Gastrocnemius medialis (tissue), 4 donors: Measurements from ENCODE around the gene ATP2B1. TPM values are rescaled to one million over a fixed set of nuclear protein-coding genes. Genes with fewer than 3 reads are reported as not detected.

Experiments
- ATAC-seq, 2 donors: fragments of 150-250 bp; one replicate each; pipeline ENCODE4 v1.9.1; 2016
- DNase-seq, 2 donors: peaks; one replicate each; pipeline ENCODE4 v3.0.0-alpha.2; 2019
- H3K27ac ChIP-seq, 4 donors: fragments of 200-600 bp; sonication (generic); 1 replicate in 1 of 4; 2 replicates in 3 of 4; pipeline ENCODE4 v1.5.1; 2016 to 2018; ENCODE audit warnings: mild to moderate bottlenecking in 2 of 4, moderate library complexity in 1 of 4
- H3K27me3 ChIP-seq, 3 donors: fragments of 200-600 bp; sonication (generic) in 2 of 3; 1 replicate in 1 of 3; 2 replicates in 2 of 3; pipeline versions ENCODE4 v1.5.1 to v1.6.0; 2016 to 2019; ENCODE audit warnings: mild to moderate bottlenecking in 1 of 3, moderate library complexity in 1 of 3
- H3K36me3 ChIP-seq, 2 donors: fragments of 200-600 bp; sonication (generic) in 1 of 2; one replicate each; pipeline ENCODE4 v1.5.1; 2017 to 2018
- H3K4me1 ChIP-seq, 2 donors: fragments of 200-600 bp; sonication (generic) in 1 of 2; one replicate each; pipeline ENCODE4 v1.5.1; 2016 to 2017; ENCODE audit warnings: mild to moderate bottlenecking in 2 of 2
- H3K4me3 ChIP-seq, 4 donors: fragments of 200-600 bp; sonication (generic) in 3 of 4; 1 replicate in 1 of 4; 2 replicates in 3 of 4; pipeline ENCODE4 v1.5.1; 2016 to 2019; ENCODE audit warnings: mild to moderate bottlenecking in 2 of 4
- H3K9me3 ChIP-seq, 3 donors: fragments of 200-600 bp; sonication (generic) in 2 of 3; 1 replicate in 1 of 3; 2 replicates in 2 of 3; pipeline ENCODE4 v1.5.1; 2016 to 2019
- CTCF ChIP-seq, 5 experiments: fragments of 450-650 bp in 3 of 5; fragments of 200-600 bp in 2 of 5; sonication (generic) in 2 of 5; IDR thresholded peaks in 4 of 5; conservative IDR thresholded peaks in 1 of 5; 1 replicate in 4 of 5; 2 replicates in 1 of 5; pipeline ENCODE4 v1.5.1; 2016 to 2019; ENCODE audit warnings: antibody characterized with exemption in 5 of 5, mild to moderate bottlenecking in 3 of 5, moderate library complexity in 3 of 5
- POLR2A ChIP-seq, 2 donors: fragments of 450-650 bp; IDR thresholded peaks; one replicate each; pipeline ENCODE4 v1.6.1; 2017; ENCODE audit warnings: antibody characterized with exemption in 2 of 2, mild to moderate bottlenecking in 2 of 2, moderate library complexity in 2 of 2
- in situ Hi-C, 4 donors: fragments of 200-750 bp; cut with MboI; loops; one replicate each; pipeline versions ENCODE4 v1.15.0 to v1.8.0; 2017; ENCODE audit warnings: low sequenced_read_pairs in 4 of 4
- intact Hi-C: fragments of 100-400 bp; cut with DNase I; formaldehyde crosslinking; loops from one replicate; pipeline ENCODE4 v1.15.1; 2023; ENCODE audit warnings: low total_unique reads
- total RNA-seq, 4 donors: library from RNA; depleted of rRNA; stranded (reverse); fragments of >200 nt; gene quantifications; one replicate each; pipeline versions ENCODE4 v1.1.0 to v1.2.3, GENCODE V29; 2016

ATP2B1 gene
- total RNA-seq, 4 donors from 2014 or later, result 32.9 to 52.8 (median 47.1) TPM

- TF ChIP-seq POLR2A (IDR thresholded peaks at IDR 0.05), result no peak
- TF ChIP-seq CTCF (IDR thresholded peaks at IDR 0.05 in 4 of 5, conservative IDR thresholded peaks at IDR 0.05 in 1 of 5), result no peak
- no peaks in the 10 kb centered on the region for H3K27me3 ChIP-seq
- ATAC-seq (no peak), DNase-seq (no peak)
- peaks cover 31 to 52% of the 10 kb centered on the region in 2 donors for H3K4me1 ChIP-seq
- no peak overlapping the region for H3K27ac ChIP-seq
- H3K4me3 ChIP-seq, result no peak overlapping the region
- no peaks in the 10 kb centered on the region for H3K9me3 ChIP-seq
- in situ Hi-C loops (no loop called here), intact Hi-C loops (loop anchor here (10.0 kb wide), 1 partner anchor 1560 kb away; the partner anchor contains the start of genes CEP290 and TMTC3)
- H3K36me3 ChIP-seq, result no peaks in the 10 kb centered on the region
These were observed 4.2 kb downstream of the ATP2B1 start for GRCh38 chr12:89704457-89704856.

- TF ChIP-seq CTCF (IDR thresholded peaks at IDR 0.05 in 4 of 5, conservative IDR thresholded peaks at IDR 0.05 in 1 of 5), result no peak
- no peak for TF ChIP-seq POLR2A (IDR thresholded peaks at IDR 0.05)
- intact Hi-C loops, result loop anchor here (10.0 kb wide), 1 partner anchor 1559 kb away; the partner anchor contains the start of genes CEP290 and TMTC3
- Histone ChIP-seq H3K4me1 (peaks cover 31 to 52% of the 10 kb centered on the region in 2 donors), H3K27me3 (no peaks in the 10 kb centered on the region), H3K4me3 (no peak overlapping the region), H3K36me3 (no peaks in the 10 kb centered on the region), H3K27ac (no peak overlapping the region), H3K9me3 (no peaks in the 10 kb centered on the region)
- in situ Hi-C loops, result no loop called here
- no peak for DNase-seq
- no peak for ATAC-seq
These were observed 4.9 kb downstream of the ATP2B1 start for GRCh38 chr12:89703768-89704167.

GRCh38 chr12:89702503-89702902 lies 6.1 kb downstream of the ATP2B1 start:
- Histone ChIP-seq H3K27me3 (no peaks in the 10 kb centered on the region), H3K4me3 (no peak overlapping the region), H3K9me3 (no peaks in the 10 kb centered on the region), H3K4me1 (peaks cover 31 to 52% of the 10 kb centered on the region in 2 donors), H3K27ac (no peak overlapping the region), H3K36me3 (no peaks in the 10 kb centered on the region)
- intact Hi-C loops (loop anchor here (10.0 kb wide), 1 partner anchor 1558 kb away; the partner anchor contains the start of genes CEP290 and TMTC3), in situ Hi-C loops (no loop called here)
- TF ChIP-seq CTCF (IDR thresholded peaks at IDR 0.05 in 4 of 5, conservative IDR thresholded peaks at IDR 0.05 in 1 of 5) (no peak), POLR2A (IDR thresholded peaks at IDR 0.05) (no peak)
- DNase-seq, result no peak
- ATAC-seq, result no peak

GRCh38 chr12:89701606-89702206 lies 6.9 kb downstream of the ATP2B1 start:
- in situ Hi-C loops (no loop called here), intact Hi-C loops (loop anchor here (10.0 kb wide), 1 partner anchor 1557 kb away; the partner anchor contains the start of genes CEP290 and TMTC3)
- ATAC-seq, result no peak
- Histone ChIP-seq H3K36me3 (no peaks in the 10 kb centered on the region), H3K27me3 (no peaks in the 10 kb centered on the region), H3K27ac (no peak overlapping the region), H3K4me1 (peaks cover 30 to 47% of the 10 kb centered on the region in 2 donors), H3K4me3 (no peak overlapping the region), H3K9me3 (no peaks in the 10 kb centered on the region)
- TF ChIP-seq CTCF (IDR thresholded peaks at IDR 0.05 in 4 of 5, conservative IDR thresholded peaks at IDR 0.05 in 1 of 5) (no peak), POLR2A (IDR thresholded peaks at IDR 0.05) (no peak)
- DNase-seq, result no peak
